NCI-H1930 (cell line): ENCODE results near the gene VGLL4.

Experiments used
- DNase-seq, 2 experiments: peaks; one replicate each; lab custom pipeline; 2025; lab: John Stamatoyannopoulos, UW

VGLL4 gene

GRCh38 chr3:11548721-11549131 is 95.0 kb downstream of the VGLL4 start:
- DNase-seq = no peak

DNA sequence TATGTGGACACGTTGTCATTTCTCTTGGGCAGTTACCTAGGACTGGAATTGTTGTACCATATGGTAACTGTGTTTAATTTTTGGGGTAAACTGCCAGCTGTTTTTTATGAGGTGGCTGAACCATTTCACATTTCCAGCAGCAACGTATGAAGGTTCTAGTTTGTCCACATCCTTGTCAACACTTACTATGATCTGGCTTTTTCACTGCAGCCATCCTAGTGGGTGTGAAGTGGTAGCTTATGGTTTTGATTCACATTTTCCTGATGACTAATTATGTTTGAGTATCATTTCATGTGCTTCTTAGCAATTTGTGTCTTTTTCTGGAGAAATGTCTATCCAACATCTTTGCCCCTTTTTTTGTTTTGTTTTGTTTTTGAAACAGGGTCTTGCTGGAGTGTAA is 96.2 kb downstream of the VGLL4 start:
- DNase-seq = no peak

GRCh38 chr3:11546657-11547302 is 96.9 kb downstream of the VGLL4 start:
- DNase-seq = no peak

DNA sequence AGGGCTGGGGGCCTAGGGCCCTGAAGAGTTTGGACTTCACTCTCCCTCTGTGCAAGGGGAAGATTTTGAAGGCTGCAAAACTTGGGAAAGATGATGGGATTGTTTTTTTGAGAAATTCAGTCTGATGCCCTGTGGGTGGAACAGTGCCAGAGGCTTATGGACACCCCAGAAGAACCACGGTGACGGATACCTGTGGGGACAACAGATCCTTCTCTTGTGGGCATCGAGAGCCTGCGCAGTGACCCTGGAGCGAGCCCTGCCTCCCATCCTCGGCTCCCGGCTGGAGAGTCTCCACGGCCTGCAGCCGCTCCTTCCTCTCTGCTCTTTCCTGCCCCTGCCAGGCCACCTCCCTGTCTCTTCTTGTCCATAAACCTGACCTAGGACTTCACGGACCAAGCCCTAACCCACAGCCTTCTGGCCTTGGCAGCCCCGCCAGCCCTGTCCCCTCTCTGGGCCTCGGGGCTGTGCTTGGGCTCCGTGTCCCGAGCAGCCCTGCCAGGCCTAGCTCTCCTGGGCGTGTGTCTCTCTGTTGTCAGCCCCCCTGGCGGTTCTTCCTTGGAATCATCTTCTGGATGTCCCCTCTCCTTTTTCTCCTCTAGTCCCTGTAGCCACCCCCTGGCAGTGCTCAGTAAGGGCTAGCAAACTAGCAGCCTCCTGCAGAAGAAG is 98.4 kb downstream of the VGLL4 start:
- DNase-seq = no peak

DNA sequence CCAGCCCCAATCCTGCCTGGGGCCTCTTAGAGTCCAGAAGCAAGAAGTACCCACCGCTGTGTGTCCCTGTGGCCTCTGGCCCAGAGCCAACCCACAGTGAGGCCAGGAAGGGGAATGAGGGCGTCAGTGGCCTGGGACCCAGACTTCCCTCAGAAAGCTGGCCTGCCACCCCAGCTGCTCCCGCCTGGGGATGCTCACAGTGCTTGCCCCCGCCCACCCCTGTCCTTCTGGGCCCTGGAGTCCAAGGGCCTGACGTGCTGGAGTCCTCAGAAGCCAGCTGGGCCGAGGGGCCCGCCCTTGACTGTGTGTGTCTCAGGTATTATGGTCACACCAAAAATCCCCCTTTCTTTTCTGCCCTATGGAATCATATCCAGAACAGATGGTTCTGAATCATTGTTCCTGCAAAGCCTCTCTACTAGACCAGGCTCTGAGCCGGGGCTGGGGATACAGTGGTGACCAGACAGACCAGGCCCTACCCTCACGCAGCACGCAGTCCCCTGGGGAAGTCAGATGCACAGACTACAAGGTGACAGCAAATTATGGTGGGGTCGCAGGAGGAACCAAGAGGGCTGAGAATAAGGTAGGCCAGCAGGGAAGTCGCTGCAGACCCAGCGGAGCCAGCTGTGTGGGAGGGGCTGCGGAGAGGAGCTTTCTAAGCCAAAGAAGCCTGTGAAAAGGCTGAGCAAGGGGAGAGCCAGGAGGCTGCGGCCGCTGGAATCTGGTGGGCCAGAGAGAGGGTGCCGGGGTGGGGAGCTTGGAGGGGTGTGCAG is 99.1 kb downstream of the VGLL4 start:
- no peak for DNase-seq

DNA sequence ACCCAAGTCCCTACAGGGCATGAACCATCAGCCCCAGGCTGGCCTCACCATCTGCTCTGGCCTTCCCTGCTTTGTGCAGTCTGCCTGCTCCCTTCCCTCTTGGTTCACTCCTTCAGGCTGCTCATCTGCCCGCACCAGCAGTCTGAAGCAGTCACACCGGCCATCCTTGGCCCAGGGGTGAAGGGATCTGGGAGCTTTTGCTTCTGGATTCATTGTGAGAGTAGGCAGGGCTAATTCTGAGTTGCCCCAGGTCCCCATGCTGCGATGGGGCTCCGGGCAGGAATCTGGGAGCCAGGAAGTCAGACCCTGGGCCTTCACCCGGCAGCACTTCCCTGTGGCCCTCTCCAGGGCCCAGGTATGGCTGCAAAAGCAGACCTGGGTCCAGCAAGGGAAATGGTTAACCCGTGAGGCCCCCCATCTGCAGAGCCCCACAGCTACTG is 99.7 kb downstream of the VGLL4 start:
- DNase-seq = no peak

DNA sequence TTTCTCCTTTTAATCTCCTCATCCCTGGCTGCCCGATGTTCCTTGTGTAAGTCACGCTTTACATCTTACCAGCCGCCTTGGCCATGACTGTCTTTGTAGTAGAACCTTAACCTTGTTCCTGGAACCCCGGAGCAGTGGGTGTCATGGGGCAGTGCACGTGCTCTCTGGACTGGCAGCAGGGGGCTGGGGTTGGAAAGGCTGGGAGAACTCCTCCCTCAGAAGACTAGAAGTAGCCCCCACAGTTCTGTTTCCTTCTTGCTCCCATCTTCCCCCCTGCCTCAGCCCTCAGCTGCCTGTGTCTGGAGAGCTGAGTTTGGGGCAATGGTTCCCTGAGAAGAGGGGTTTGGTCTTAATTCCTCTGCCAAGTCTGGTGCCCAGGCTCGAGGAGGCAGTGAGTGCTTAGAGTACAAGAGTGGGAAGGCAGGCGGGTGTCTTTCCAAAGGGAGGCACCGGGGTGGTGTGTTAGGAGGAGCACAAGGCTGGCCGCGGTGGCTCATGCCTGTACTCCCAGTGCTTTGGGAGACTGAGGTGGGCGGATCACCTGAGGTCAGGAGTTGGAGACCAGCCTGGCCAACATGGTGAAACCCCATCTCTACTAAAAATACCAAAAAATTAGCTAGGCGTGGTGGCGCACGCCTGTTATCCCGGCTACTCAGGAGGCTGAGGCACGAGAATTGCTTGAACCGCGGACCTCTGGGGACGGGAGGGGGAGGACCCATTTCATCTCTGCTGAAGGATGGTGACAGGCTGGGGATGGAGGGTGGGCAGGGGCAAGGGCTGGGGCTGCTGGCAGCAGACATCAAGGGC is 100.4 kb downstream of the VGLL4 start:
- DNase-seq = no peak

GRCh38 chr3:11542551-11542950 is 101.2 kb downstream of the VGLL4 start:
- no peak for DNase-seq

DNA sequence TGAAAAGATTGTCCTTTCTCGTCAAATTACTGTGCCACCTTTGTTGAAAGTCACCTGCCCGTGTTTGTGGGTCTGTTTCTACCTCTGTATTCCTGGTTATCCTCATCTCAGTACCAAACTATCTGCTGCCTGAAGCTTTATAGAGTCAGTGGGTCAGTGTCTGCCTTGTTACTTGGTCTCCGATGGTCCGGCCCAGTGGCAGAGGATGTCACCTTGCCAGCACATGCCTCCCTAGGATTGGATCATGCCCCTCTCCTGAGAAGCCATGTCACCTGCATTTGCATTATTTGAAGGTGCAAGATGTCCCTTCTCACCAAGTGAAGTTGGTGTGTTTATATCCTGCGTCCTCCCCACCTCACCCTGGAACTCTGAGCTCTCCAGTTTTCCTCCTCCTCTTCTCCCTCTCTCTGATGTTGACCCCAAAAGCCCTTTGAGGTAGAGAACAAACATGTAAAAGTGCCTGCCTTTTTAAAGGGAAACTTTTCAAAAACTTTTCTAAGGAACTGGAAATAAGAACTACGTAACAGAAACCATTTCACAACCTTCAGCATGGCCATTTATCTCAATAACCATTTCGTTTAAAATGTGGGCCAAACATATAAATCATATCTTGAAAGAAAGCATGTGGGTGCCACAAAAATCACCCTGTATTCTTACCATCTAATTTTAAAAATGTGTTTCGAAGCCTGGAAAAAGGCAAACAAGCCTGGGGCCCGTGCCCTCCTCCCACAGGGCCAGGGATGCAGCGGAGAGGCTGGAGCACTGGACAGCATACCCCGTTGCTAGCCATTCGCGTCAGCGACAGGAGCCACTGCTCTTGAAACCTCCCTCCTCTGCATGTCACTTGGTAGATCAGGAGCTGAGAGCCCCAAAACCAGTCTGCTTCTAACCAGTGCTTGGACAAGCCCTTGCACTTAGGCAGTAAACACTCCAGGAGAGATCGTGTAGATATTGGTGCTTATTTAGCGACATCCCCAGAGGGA is 102.1 kb downstream of the VGLL4 start:
- no peak for DNase-seq

DNA sequence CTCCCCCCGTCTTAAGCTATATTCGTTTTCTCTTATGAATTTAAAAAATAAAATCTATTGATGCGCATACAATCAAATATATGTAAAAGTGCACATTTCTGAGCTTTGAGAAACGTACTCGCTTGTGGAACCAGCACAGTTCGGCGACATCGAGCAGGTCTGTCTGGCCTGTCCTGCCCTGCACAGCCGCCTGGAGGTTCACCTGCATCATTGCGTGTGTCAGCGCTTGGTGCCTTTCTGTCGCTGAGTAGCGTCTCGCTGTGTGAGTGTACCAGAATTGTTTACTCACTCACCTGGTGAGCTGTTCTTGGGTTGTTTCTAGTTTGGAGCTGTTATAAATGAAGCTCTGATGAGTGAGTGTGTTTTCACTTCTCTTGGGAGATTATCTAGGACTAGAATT is 104.0 kb downstream of the VGLL4 start:
- DNase-seq = no peak

DNA sequence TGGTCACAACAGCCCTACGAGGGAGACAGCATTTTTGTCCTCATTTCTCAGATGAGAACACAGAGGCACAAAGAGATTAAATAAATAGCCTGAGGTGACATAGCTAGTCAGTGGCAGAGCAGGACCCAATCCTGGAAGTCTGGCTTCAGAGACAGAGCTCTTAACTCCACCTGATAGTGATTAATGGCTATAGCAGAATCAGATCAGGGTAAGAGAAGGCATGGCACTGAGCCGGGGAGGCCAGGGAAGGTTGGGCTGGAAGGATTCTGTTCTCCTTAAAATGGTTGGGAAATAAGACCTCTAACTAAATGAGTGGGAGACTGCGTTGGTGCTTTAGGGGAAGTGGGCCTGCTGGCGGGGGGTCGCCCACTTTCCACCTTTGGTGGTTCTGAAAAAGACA is 104.5 kb downstream of the VGLL4 start:
- no peak for DNase-seq

- DNase-seq = no peak
Measured at GRCh38 chr3:11538581-11538980, 105.1 kb downstream of the VGLL4 start.

DNA sequence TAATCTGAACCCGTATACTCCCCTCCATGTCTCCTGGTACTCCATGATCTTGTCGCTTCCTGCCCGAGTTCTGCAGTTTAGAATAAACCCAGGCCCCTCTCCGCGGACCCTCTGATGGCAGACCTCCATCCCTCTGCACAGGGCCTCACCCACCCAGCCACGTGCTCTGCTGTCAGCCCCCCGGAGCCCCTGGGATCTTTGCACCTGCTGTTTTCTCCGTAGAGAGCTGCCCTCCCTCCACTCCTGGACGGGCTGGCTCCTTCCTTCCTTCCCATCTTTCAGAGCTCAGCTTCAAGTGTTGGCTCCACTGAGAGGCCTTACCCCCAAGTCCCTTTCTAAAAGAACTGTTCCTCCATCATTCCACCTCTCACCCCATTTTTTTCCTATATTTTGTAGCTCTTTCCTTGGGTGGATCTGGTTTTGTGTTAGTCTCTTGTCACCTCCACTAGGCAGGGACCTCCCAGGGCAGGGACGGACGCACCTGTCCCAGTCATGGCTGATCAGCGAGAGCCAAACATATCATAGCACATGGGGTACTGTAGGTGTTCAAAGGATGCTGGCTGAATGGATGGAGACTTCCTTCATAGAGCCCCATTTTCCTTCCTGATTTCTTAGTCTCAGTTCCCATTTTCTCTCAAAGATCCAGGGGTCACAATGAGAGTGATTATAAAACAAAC is 106.6 kb downstream of the VGLL4 start:
- no peak for DNase-seq

DNA sequence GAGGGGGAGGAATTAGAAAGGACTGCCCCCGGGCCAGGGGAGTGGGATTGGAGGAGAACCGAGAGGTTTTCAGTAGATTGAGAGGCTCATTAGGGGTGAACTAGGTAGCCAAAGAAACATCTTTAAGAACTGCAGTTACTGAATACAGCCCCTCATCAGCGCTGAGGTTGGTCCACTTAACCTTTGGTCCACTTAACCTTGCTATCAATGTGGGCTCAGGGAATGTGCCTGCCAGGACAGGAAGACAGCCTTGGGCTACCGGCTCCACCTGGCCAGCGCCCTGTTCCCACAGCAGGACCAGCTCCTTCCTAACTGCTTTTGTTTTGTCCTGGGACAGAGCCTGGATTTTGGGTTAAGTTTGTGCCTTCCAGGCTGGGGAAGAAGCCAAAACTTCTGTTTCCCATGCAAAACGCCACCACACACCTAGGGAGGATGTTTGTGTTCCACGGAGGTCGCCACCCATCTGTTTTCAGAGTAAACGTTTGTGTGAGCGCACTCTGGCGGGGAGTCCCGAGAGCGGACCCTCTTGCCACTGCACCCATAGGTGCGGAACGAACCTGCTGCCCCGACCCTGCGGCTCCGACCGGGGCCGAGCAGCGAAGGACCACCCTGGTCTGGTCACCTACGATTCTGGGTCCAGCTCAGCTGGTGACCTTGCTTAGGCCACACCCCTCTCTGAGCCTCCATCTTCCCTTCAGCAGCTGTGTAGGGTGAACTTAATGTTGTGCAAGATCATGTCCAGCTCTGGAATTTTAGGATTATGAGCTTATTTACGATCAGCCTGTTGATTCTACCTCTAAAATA is 107.4 kb downstream of the VGLL4 start:
- DNase-seq = no peak

DNA sequence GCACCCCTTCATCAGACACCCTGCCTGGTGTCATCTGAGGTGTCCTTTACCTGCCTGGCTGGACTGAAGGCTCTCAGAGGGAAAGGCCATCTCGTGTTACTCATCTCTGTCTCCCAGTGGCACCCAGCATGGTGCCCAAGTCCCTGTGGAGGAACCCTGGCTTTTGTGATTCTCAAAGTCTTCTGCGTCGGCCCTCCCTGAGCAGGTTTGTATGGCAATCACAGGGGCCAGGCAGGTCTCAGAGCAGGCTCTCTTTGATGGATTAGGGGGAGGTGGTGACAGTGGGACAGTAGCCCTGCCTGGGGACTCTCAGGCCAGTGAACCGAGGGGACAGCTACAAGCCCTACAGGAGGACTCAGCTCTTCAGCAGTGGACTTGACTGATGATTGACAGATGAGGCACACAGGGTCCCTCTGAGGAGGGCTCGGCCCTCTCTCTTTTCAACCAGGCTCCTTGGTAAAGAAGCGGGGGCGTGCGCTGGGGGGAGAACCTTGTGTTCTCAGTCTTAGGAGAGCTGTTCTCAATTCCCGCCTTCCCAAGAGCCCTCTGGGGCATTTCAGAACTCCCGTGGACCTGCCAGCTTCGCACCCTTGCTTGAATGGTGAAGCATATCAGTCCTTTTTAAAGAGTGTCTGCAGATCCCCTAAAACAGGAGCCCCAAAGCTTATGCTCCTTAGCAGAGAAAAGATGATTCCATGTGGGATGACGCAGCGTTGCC is 108.3 kb downstream of the VGLL4 start:
- no peak for DNase-seq

- no peak for DNase-seq
Measured at GRCh38 chr3:11534793-11535101, 109.0 kb downstream of the VGLL4 start.

- DNase-seq = no peak
Measured at GRCh38 chr3:11534011-11534792, 109.5 kb downstream of the VGLL4 start.

GRCh38 chr3:11532931-11533391 is 110.8 kb downstream of the VGLL4 start:
- no peak for DNase-seq
